ENCODE results near the gene DACH2. TPM values are rescaled to one million over a fixed set of nuclear protein-coding genes. Genes with fewer than 3 reads are reported as not detected.

DACH2 gene
- total RNA-seq, 2 donors from 2014 or later: 0.23 to 0.40 TPM

DNA sequence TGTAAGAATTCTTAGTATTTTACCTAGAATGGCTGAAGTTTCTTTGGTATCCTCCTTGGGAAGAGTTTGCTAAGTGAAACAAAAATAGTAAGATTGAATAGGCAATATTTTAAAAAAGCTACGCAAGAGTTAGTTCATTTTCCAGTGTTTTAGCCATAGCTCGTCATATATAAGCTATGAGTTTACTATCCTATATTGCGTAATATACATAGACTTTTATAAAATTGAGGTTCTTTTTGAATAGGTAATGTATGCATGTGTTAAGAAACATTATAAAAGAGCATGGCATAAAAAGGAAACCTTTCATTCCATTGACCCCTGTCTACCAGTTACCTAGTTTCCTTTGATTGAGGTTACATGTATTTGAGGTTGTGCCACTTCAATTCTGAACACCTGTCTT lies 67.0 kb downstream of the DACH2 start:
- Histone ChIP-seq H3K4me1 (replicated peaks) (no peaks in the 10 kb centered on the region), H3K9me3 (no peaks in the 10 kb centered on the region), H3K27ac (no peak overlapping the region), H3K36me3 (no peaks in the 10 kb centered on the region), H3K4me3 (no peak overlapping the region), H3K27me3 (replicated peaks; ENCODE audit: insufficient read depth) (no peaks in the 10 kb centered on the region)
- TF ChIP-seq POLR2AphosphoS5 (IDR thresholded peaks at IDR 0.05): no peak
- DNase-seq (ENCODE audit: low spot score): no peak
- 95% methylated on average over 3 of the region's 3 CpGs for WGBS
- intact Hi-C loops (cut with DNase I): no loop called here

GRCh38 chrX:86237482-86237881 lies 89.2 kb downstream of the DACH2 start:
- Histone ChIP-seq H3K9me3 (no peaks in the 10 kb centered on the region), H3K36me3 (no peaks in the 10 kb centered on the region), H3K27ac (no peak overlapping the region), H3K4me3 (no peak overlapping the region), H3K4me1 (replicated peaks) (no peaks in the 10 kb centered on the region), H3K27me3 (replicated peaks; ENCODE audit: insufficient read depth) (no peaks in the 10 kb centered on the region)
- DNase-seq (ENCODE audit: low spot score): no peak
- 54% methylated on average over 1 of the region's 6 CpGs for WGBS
- intact Hi-C loops (cut with DNase I): no loop called here
- TF ChIP-seq POLR2AphosphoS5 (IDR thresholded peaks at IDR 0.05) (no peak), POLR2A (IDR thresholded peaks at IDR 0.05) (no peak)
- TF ChIP-seq, protein P1, sequence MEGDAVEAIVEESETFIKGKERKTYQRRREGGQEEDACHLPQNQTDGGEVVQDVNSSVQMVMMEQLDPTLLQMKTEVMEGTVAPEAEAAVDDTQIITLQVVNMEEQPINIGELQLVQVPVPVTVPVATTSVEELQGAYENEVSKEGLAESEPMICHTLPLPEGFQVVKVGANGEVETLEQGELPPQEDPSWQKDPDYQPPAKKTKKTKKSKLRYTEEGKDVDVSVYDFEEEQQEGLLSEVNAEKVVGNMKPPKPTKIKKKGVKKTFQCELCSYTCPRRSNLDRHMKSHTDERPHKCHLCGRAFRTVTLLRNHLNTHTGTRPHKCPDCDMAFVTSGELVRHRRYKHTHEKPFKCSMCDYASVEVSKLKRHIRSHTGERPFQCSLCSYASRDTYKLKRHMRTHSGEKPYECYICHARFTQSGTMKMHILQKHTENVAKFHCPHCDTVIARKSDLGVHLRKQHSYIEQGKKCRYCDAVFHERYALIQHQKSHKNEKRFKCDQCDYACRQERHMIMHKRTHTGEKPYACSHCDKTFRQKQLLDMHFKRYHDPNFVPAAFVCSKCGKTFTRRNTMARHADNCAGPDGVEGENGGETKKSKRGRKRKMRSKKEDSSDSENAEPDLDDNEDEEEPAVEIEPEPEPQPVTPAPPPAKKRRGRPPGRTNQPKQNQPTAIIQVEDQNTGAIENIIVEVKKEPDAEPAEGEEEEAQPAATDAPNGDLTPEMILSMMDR (IDR thresholded peaks at IDR 0.05): no peak

DNA sequence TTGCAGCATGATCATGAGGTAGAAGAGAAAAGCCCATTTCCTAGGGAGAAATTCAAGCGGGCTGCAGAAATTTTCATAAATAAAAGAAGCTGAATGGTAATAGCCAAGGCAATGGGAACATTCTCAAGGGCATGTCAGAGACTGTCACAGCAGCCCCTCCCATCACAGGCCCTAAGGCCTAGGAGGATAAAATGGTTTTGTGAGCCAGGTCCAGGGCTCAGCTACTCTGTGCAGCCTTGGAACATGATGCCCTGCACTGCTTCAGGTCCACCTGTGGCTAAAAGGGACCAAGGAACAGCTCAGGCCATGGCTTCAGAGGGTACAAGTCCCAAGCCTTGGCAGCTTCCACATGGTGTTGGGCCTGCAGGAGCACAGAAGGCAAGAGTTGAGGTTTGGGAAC lies 93.3 kb downstream of the DACH2 start:
- no peak overlapping the region for H3K27ac ChIP-seq
- H3K36me3 ChIP-seq: no peaks in the 10 kb centered on the region
- no peaks in the 10 kb centered on the region for H3K4me1 ChIP-seq (replicated peaks)
- TF ChIP-seq POLR2AphosphoS5 (IDR thresholded peaks at IDR 0.05): no peak
- no peak for TF ChIP-seq POLR2A (IDR thresholded peaks at IDR 0.05)
- TF ChIP-seq, protein P1 (IDR thresholded peaks at IDR 0.05): no peak
- WGBS: 100% methylated on average over 1 of the region's 1 CpG
- H3K4me3 ChIP-seq: no peak overlapping the region
- H3K27me3 ChIP-seq (replicated peaks; ENCODE audit: insufficient read depth): no peaks in the 10 kb centered on the region
- intact Hi-C loops (cut with DNase I): no loop called here
- DNase-seq (ENCODE audit: low spot score): no peak
- H3K9me3 ChIP-seq: no peaks in the 10 kb centered on the region

DNA sequence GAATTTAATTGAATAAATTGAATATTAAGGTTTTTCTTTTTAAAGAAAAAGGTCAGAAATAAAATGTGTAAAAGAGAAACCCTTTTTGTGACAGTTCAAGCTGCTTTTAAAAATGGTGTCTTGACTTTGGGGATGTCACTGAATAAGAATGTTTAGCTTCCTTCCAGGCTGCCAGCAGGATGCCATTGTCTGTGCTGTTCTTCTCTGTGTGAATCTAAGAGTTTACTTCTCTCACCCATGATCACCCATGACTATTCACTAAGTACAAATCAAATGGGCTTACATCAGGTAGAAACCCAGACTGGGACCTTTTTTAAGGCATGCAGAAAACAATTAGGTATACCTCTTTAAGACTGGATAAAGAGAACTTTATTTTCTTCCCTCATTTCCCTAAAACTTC lies 115.3 kb downstream of the DACH2 start:
- intact Hi-C loops (cut with DNase I): no loop called here
- H3K27me3 ChIP-seq (replicated peaks; ENCODE audit: insufficient read depth): no peaks in the 10 kb centered on the region
- TF ChIP-seq POLR2AphosphoS5 (IDR thresholded peaks at IDR 0.05) (no peak), POLR2A (IDR thresholded peaks at IDR 0.05) (no peak)
- TF ChIP-seq, protein P1 (IDR thresholded peaks at IDR 0.05): no peak
- no peaks in the 10 kb centered on the region for H3K36me3 ChIP-seq
- H3K4me3 ChIP-seq: no peak overlapping the region
- no peak for DNase-seq (ENCODE audit: low spot score)
- no peak overlapping the region for H3K27ac ChIP-seq
- H3K9me3 ChIP-seq: no peaks in the 10 kb centered on the region
- no peaks in the 10 kb centered on the region for H3K4me1 ChIP-seq (replicated peaks)

DNA sequence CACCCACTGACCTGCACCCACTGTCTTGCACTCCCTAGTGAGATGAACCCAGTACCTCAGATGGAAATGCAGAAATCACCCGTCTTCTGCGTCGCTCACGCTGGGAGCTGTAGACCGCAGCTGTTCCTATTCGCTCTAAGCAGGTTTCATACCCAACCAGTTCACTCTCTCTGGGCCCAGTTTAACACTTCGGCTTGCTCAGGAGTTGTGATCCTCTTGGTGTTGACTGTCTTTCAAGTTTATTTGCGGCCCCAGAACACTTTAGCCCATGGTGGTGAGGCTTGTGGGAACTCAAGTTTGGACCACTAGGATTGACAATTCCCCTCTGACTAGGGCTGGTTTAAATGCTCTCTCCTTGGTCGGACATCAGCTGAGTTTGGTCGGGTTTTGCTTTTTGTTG lies 147.0 kb downstream of the DACH2 start:
- DNase-seq (ENCODE audit: low spot score): no peak
- Histone ChIP-seq H3K27ac (no peak overlapping the region), H3K9me3 (no peaks in the 10 kb centered on the region), H3K4me3 (no peak overlapping the region), H3K36me3 (no peaks in the 10 kb centered on the region), H3K27me3 (replicated peaks; ENCODE audit: insufficient read depth) (no peaks in the 10 kb centered on the region), H3K4me1 (replicated peaks) (no peaks in the 10 kb centered on the region)
- intact Hi-C loops (cut with DNase I): no loop called here
- TF ChIP-seq, protein P1 (IDR thresholded peaks at IDR 0.05): no peak
- no peak for TF ChIP-seq POLR2A (IDR thresholded peaks at IDR 0.05)
- TF ChIP-seq POLR2AphosphoS5 (IDR thresholded peaks at IDR 0.05): no peak
- WGBS: 96% methylated on average over 10 of the region's 10 CpGs

All from prostate gland (tissue), 2 donors.